NCI-H345 treated with DMSO at 0.1 percent for 48 hours (cell line): ENCODE data around the gene PAX6.

Experiments
- DNase-seq: peaks from one replicate; lab custom pipeline; 2025; ENCODE audit not compliant: unreplicated experiment; lab: John Stamatoyannopoulos, UW

The PAX6 gene

GRCh38 chr11:31810779-31811647 lies at the start of gene PAX6:
Gene PAX6 (minus strand): TSS chr11:31811322. CDS start chr11:31806411, 4,911 bp downstream.
- peak; percentile 45 for DNase-seq

GRCh38 chr11:31860391-31860790 lies 49.3 kb upstream of the PAX6 start:
- DNase-seq: no peak

- DNase-seq: no peak
Measured at GRCh38 chr11:31856248-31856647, 45.1 kb upstream of the PAX6 start.

GRCh38 chr11:31855466-31855865 lies 44.3 kb upstream of the PAX6 start:
- DNase-seq: no peak

- no peak for DNase-seq
Measured at GRCh38 chr11:31850365-31850764, 39.2 kb upstream of the PAX6 start.

GRCh38 chr11:31847761-31848160 lies 36.6 kb upstream of the PAX6 start:
- DNase-seq: no peak

- DNase-seq: no peak
Measured at GRCh38 chr11:31845331-31845730, 34.2 kb upstream of the PAX6 start.

- DNase-seq: no peak
Measured at GRCh38 chr11:31844351-31844750, 33.2 kb upstream of the PAX6 start.

GRCh38 chr11:31841435-31841834 lies 30.3 kb upstream of the PAX6 start:
- no peak for DNase-seq

GRCh38 chr11:31834237-31834636 lies 23.1 kb upstream of the PAX6 start:
- no peak for DNase-seq

- no peak for DNase-seq
Measured at GRCh38 chr11:31830406-31830805, 19.3 kb upstream of the PAX6 start.

GRCh38 chr11:31828217-31828616 lies 17.1 kb upstream of the PAX6 start:
- DNase-seq: no peak

GRCh38 chr11:31827455-31828206 lies 16.5 kb upstream of the PAX6 start:
- no peak for DNase-seq

GRCh38 chr11:31826536-31827438 lies 15.7 kb upstream of the PAX6 start:
- no peak for DNase-seq

GRCh38 chr11:31825838-31826484 lies 14.8 kb upstream of the PAX6 start:
- no peak for DNase-seq

- no peak for DNase-seq
Measured at GRCh38 chr11:31824879-31825837, 14.0 kb upstream of the PAX6 start.

GRCh38 chr11:31824332-31824878 lies 13.3 kb upstream of the PAX6 start:
- DNase-seq: no peak

GRCh38 chr11:31823644-31824331 lies 12.7 kb upstream of the PAX6 start:
- no peak for DNase-seq
